Measurements from ENCODE around the gene TSPAN18. TPM values are rescaled to one million over a fixed set of nuclear protein-coding genes. Genes with fewer than 3 reads are reported as not detected.

TSPAN18 gene
- total and polyA plus RNA-seq, 2 of the 4 experiments (the other 2 are of a cell fraction), result 0.36 to 1.1 TPM

- no peak overlapping the region for H3K14ac ChIP-seq (replicated peaks; ENCODE audit: low read depth, low read length)
- no CpG with 5 or more reads among the region's 3 CpGs for WGBS, 2 experiments (ENCODE audit: extremely low coverage in 2 of 2, insufficient read length in 1 of 2)
- POLR2A ChIA-PET (ENCODE audit: unreplicated experiment), result interaction anchor here (0.6 kb wide), 1 partner anchor 25 kb away, joined by 3 read pairs; no protein-coding TSS in a partner anchor
- dilution Hi-C loops (cut with HindIII; ENCODE audit: low sequenced_read_pairs, unreplicated experiment), result loop anchor here (25.0 kb wide), 1 partner anchor 124 kb away; no protein-coding TSS in a partner anchor
- ATAC-seq (ENCODE audit: low read depth), result peak; percentile 91
- no peak overlapping the region; the same call in 1 of the 2 replicates for H4K5ac ChIP-seq (ENCODE audit: low read depth, low read length)
- H4K20me1 ChIP-seq (ENCODE audit: insufficient read depth, low read length), result no peaks in the 10 kb centered on the region
- H3K36me3 ChIP-seq (ENCODE audit: control insufficient read depth, insufficient read depth, low read length), result no peaks in the 10 kb centered on the region
- H3K18ac ChIP-seq (ENCODE audit: low read depth, low read length), result no peak overlapping the region
- H2AFZ ChIP-seq (replicated peaks; ENCODE audit: low read length, poor library complexity), result no peak overlapping the region
- H3K79me1 ChIP-seq (ENCODE audit: low read depth in 1 of 2, low read length in 2 of 2), result no peaks in the 10 kb centered on the region
- H3K56ac ChIP-seq (ENCODE audit: extremely low read depth, insufficient read depth, low read length), result no peak overlapping the region
- H3K4me3 ChIP-seq (ENCODE audit: insufficient read depth, low read depth, low read length), result no peak overlapping the region
- H3K4me1 ChIP-seq (ENCODE audit: control insufficient read depth, insufficient read depth, low read length), result peaks cover 11% of the 10 kb centered on the region
- no peak overlapping the region for H2BK20ac ChIP-seq (ENCODE audit: low read depth, low read length)
- H3K9ac ChIP-seq (ENCODE audit: low read depth, low read length), result no peak overlapping the region
- H2BK5ac ChIP-seq (ENCODE audit: low read depth, low read length, poor library complexity, severe bottlenecking), result peak overlapping the region; percentile 23
- H3K27me3 ChIP-seq (ENCODE audit: control insufficient read depth, insufficient read depth, low read length), result peaks cover 18% of the 10 kb centered on the region
- peak overlapping the region; percentile 58; the same call in 1 of the 2 replicates for H4K91ac ChIP-seq (ENCODE audit: insufficient read depth, low read depth, low read length)
- no peaks in the 10 kb centered on the region for H3K9me1 ChIP-seq (ENCODE audit: insufficient read depth, low read length)
- no peak overlapping the region for H2AK9ac ChIP-seq (replicated peaks; ENCODE audit: low read depth, low read length, poor library complexity)
- peak overlapping the region; percentile 11; the same call in 1 of the 2 replicates for H3K27ac ChIP-seq (ENCODE audit: insufficient read depth, low read length)
- TF ChIP-seq POLR2A (IDR thresholded peaks at IDR 0.05; ENCODE audit: low read depth, low read length), result no peak
- TF ChIP-seq CTCF (conservative IDR thresholded peaks at IDR 0.05; ENCODE audit: low read depth, low read length), result no peak
- TF ChIP-seq MAFK (IDR thresholded peaks at IDR 0.05; ENCODE audit: low read depth, low read length), result no peak
- TF ChIP-seq MAZ (IDR thresholded peaks at IDR 0.05; ENCODE audit: borderline replicate concordance, low read depth, low read length), result no peak
- no peak; the same call in 1 of the 2 replicates for TF ChIP-seq NFE2L2 (IDR thresholded peaks at IDR 0.05; ENCODE audit: low read depth, low read length)
- peak; percentile 96 for TF ChIP-seq BHLHE40 (IDR thresholded peaks at IDR 0.05; ENCODE audit: low read depth, low read length)
- TF ChIP-seq FOS (IDR thresholded peaks at IDR 0.05; ENCODE audit: low read depth, low read length), result peak; percentile 44; the same call in 1 of the 2 replicates
- peak; percentile 83 for TF ChIP-seq MXI1 (IDR thresholded peaks at IDR 0.05; ENCODE audit: borderline replicate concordance, low read depth, low read length)
- no peak for TF ChIP-seq CHD1 (IDR thresholded peaks at IDR 0.05; ENCODE audit: low read depth, low read length)
- no peak for TF ChIP-seq ELK1 (IDR thresholded peaks at IDR 0.05; ENCODE audit: borderline replicate concordance, low read depth, low read length)
- peak; percentile 10; the same call in 1 of the 2 replicates for TF ChIP-seq USF2 (IDR thresholded peaks at IDR 0.05; ENCODE audit: low read depth, low read length)
- H3K4me2 ChIP-seq (ENCODE audit: low read depth, low read length), result no peak overlapping the region
- intact Hi-C loops (cut with micrococcal nuclease), result loop anchor here (2.0 to 5.0 kb wide), 3 partner anchors 44 to 158 kb away; no protein-coding TSS in a partner anchor
- no peaks in the 10 kb centered on the region for H3K9me3 ChIP-seq (ENCODE audit: control insufficient read depth, insufficient read depth, low read length)
- H2BK120ac ChIP-seq (ENCODE audit: low read depth, low read length), result peak overlapping the region; percentile 4; the same call in 1 of the 2 replicates
- CTCF ChIA-PET, result interaction anchor here (1.3 kb wide), 2 partner anchors 13 to 51 kb away, joined by 3 to 4 read pairs; no protein-coding TSS in a partner anchor
- H4K8ac ChIP-seq (ENCODE audit: low read depth in 2 of 2, low read length in 2 of 2), result no peak overlapping the region
- no peak overlapping the region for H3K4ac ChIP-seq (ENCODE audit: low read depth, low read length)
- peak; percentile 86 for DNase-seq
- H2AK5ac ChIP-seq (ENCODE audit: low read depth, low read length), result no peak overlapping the region
- H3K23ac ChIP-seq (ENCODE audit: low read depth, low read length), result no peak overlapping the region
- BruUV-seq (replicated peaks), result no TSS peak
- H2BK15ac ChIP-seq (ENCODE audit: low read depth, low read length), result no peak overlapping the region
- in situ Hi-C loops (cut with MboI; ENCODE audit: low sequenced_read_pairs), result no loop called here
These were observed 160.0 kb downstream of the TSPAN18 start for GRCh38 chr11:44886790-44887140.

All from IMR-90 (cell line).